NCI-H82 (cell line): ENCODE results near the gene DTD1.

Experiments
- DNase-seq: peaks from one replicate; lab custom pipeline; 2025; lab: John Stamatoyannopoulos, UW

The DTD1 gene, protein sequence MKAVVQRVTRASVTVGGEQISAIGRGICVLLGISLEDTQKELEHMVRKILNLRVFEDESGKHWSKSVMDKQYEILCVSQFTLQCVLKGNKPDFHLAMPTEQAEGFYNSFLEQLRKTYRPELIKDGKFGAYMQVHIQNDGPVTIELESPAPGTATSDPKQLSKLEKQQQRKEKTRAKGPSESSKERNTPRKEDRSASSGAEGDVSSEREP

DNA sequence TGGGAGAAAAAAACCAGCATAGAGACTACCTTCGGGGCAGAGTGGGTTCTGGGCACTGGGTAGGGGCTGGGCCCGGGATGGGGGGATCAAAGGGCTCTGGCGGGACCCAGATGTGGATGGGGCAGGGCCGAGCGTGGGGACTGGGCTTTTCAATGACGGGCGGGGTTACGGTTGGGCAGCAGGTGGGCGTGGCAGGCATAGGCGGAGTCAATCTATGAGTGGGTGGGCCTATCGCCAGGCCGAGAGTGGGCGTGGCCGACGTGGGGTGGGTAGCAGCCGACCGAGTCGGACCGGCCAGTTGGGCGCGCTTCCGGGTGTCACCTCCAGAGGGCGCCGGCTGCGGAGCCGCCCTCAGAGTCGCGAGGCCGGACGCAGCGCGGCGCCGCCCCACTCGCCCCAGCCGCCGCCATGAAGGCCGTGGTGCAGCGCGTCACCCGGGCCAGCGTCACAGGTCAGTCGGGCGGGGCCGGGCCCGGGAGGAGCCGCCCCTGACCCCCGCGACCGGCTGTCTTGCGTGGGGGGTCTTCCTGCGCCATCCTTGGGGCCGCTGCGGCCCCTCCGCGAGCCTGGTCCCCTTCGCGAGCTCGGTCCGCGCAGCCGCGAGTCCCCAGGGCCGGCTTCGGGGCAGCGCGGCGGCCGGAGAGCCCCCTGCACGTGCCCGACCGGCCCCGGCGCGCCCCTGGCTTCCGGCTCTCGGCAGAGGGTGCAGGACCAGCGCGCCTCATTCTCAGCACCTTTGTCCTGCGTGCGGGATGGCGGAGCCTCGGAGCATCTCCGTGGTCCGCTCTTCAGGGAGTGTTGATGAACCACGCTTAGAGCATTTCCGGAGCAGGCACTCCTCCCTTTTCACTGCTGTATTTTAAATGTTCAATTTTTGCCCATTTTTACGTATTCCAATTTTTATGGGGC is at the start of gene DTD1:
DTD1 (plus strand) TSS at position 390 of the 909 bp plus-strand sequence; CDS start at position 409, 19 bp downstream.
- peak; percentile 96 for DNase-seq

DNA sequence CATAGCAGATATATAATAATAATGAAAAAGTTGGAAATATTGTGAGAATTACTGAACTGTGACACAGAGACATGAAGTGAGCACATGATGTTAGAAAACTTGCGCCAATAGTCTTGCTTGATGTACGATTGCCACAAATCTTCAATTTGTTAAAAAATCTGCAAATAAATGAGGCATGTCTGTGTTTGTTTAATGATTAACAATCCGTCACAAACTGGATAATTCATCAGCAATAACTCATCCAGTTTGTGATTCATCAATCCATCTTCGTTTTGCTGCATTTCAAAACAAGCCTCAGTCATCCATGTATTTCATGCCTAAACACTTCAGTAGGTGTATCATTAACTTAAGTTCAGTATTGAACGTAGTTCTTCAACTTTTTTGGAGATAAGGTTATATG is 46.1 kb upstream of the DTD1 start:
- no peak for DNase-seq

DNA sequence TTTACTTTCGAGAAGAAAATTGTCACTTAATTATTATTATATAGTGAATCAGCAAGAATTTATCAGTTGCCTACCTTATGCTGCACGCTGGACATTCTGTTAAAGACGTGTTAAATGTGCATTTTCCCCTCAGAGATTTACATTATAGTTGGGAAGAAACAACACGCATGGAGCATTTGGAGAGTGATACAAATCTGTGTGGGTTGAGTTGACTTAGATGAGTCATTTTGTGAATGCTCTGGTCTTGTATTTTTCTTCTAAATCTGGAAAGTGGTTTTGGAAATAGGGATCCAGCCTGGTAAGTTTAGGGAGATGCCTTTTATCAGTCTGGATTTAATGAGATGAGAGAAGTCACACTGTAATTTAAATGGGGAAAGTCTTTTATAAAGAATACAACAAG is 44.6 kb upstream of the DTD1 start:
- DNase-seq: no peak

DNA sequence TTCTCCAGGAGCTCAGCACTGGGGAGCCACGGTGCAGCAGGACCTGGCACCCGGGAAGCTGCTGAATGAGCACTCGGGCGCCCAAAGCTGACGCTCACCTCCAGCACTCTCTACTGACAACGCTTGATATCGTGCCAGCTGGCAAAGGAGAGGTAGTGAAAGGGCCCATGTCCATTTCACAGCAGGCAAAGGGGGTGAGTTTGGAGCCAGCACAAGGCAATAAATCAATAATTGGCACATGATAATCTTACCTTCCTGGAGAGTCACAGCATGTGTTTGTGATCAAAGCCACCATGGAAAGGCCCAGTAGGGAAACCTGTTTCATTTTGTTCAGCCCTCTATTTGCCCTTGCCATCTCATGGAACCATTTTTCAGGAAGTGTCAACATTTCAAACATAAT is 43.9 kb upstream of the DTD1 start:
- no peak for DNase-seq

DNA sequence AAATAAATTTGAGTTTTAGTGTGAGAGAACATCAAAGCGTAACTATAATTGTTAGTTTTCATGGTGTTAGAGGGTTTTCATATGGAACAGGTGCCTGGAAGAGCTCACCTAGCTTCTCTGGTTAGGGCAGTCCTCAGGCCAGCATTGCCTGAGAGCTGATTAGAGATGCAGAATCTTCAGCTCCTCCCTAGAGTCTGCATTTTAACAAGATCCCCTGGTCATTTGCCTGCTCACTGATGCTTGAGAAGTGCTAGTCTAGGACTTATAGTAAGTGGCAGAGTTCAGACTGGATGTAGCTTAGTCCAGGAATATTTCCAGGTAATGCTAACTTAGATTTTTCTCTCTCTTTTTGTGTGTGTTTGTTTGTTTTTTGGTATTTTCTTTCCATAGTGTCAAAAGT is 42.3 kb upstream of the DTD1 start:
- no peak for DNase-seq

DNA sequence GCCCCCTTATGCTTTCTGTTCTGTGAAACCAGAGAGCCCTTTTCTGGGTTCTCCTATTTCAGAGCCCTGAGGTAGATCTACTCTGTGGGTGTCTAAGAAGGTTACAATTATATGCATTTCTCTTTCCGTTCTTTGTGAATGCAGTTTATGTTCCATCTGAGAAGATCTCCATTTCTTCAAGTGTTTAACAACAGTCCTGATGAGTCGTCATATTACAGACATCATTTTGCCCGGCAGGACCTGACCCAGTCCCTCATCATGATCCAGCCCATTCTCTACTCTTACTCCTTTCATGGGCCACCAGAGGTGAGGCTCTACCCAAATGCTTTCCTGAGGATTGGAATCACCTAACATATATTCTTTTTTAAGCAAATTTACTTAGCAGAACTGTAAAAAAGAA is 39.4 kb upstream of the DTD1 start:
- no peak for DNase-seq

DNA sequence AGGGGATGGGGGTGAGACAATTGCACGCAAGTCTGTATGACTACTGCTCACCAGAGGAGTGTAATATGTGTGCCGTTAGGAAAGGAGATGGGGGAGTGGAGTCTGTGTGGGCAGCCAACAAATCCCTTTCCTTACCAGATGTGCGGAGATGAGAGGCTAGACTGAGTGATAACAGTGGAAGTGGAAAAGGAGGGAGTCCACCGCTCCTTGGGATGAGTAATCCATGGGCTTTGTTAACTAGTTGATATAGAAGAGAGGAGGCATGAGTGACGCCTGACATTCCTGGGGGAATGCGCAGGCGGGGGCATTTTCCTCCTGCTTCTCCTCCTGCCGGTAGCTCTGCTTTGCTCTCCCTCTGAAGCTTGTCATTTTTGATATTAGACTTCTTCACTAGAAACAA is 34.1 kb upstream of the DTD1 start:
- no peak for DNase-seq

DNA sequence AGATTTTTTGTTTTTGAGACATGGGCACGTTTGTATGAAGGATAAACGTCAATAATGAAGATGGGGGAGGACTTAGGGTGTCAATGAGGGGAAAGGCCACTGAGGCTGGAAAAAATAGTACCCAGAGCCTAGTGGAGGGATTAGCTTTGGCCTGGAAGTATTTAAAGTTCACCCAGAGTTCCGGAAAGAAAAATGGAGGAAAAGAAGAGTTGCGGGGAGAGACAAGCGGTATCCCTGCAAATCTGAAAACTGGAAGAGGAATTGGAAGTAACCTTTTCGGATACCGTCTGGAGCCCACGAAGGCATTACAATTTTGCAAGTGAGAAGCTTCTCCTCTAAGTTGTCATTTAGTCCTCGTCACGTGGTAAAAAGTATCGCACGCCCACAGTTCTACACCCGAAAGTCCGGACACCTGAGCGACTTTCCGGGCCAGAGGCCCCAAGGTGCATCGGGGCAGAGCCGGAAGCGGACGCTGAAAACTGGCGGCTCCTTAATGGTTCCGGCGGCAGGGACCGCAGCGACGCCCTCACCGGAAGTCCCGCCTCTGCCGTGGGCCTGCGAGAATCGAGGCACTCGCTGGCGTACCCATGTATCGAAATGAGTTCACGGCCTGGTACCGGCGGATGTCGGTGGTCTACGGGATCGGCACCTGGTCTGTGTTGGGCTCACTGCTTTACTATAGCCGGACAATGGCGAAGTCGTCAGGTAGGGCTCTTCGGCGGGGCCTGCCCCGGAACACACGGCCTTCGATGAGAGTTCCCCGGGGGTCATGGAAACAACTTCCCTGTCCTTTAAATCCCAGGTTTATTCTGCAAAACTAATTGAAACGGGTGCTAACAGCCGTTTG is 20.7 kb upstream of the DTD1 start, which contains the start of gene SMIM26:
SMIM26 (plus strand) TSS at position 541 of the 847 bp plus-strand sequence; CDS start at position 588, 47 bp downstream.
- DNase-seq: peak; percentile 97

DNA sequence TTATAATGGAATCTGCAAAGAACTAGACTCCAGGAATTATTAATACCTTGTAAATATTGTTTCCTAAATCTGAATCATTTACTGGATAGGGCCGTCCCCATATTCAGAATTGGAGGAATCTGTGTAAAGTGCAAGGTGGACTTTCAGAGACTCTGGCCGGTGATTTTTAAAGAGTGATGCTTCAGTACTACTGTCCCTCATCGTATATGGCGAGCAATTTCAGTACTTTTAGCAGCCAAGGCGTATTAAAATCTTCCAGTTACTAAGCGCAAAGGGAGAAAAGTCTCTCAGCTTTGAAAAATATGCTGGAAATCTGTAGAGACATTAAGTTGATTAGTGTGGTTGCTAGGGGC is 20.1 kb upstream of the DTD1 start:
- DNase-seq: peak; percentile 47

DNA sequence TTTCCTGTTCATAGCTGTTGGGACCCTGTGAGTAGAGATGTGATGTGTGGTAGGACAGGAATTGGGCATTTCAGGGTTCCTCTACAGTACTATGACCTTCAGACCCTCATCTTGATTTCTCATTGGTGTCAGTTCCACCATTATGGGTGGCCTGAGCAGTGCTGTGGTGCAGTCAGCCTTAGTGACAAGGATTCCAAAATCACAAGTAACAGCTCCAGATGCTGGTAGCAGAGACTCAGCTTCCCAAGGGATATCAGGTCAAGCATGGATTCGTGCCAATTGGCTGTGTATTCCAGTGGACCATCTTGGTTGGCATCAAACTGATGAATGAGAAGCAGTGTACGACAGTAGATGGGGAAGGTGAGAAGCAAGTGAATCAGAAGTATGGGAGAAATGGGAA is 16.8 kb upstream of the DTD1 start:
- no peak for DNase-seq

DNA sequence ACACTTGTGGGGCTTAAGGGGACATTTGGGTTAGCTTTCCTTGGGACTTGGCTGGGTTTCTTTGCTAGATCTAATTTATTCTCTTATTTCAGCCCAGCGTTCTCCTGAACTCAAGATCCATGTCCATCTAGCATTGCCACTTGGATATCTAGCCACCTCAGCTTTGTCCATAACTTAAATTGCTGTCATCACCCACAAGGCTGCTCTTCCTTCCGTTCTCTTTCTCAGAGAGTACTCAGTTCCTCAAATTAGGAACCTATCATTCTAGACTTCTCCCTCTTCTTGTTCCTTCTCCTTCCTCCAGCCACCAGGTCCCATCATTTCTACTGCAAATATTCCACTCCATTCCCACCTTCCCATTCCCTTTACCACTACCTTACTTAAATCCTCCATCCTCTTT is 16.3 kb upstream of the DTD1 start:
- DNase-seq: no peak

DNA sequence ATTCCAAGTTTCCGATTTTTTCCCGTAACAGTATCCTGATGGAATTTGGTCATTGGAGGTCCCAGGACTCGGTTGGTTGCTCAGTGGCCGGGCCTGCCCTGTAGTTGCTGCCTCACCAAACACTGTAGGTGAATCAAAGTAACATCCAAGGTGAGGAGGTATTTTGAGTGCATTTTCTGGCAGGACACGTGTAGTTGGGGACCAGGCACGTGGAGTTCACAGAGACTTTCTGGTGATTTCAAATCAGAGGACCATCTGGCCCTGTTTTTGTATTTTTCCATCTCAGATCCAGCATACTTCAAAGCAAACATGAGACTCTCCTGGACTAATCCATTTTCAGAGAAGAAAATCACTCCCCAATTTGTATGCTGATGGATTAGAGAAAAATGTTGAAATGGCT is 9.9 kb upstream of the DTD1 start:
- DNase-seq: no peak

DNA sequence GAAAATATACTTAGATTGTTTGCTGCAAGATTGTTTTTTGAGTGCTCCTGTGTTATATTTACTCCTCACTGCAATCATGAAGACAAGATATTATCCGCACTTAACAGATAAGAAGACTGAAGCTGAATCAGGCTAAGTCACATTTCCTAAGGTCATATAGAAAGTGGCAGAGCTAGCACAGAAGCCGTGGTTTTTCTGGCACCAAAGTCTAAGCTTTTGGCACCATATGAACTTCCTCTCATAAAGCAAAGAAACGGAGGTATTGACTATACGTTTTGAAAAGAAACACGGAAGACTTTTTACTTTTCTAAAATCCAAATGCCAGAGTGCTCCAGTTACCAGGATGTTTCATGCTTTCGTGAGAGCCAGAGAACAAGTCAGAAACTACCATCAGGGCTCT is 9.3 kb upstream of the DTD1 start:
- no peak for DNase-seq

DNA sequence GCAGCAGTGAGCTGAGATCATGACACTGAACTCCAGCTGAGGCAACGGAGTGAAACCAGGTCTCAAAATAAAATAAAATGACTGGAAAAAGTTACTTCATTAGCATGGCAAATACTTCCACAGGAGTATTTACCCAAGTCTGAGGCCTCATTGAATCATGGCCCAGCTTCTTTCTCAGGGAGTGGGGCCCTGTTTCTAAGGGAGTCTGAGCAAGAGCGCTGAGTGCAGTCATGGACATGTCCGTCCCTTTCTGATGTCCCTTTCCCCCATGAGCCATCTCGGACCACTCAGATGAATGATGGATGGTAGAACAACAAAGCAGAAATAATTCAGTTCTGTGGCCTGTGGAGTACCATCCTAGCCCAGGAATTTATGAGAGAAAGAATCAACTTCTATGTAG is 7.8 kb upstream of the DTD1 start:
- no peak for DNase-seq

DNA sequence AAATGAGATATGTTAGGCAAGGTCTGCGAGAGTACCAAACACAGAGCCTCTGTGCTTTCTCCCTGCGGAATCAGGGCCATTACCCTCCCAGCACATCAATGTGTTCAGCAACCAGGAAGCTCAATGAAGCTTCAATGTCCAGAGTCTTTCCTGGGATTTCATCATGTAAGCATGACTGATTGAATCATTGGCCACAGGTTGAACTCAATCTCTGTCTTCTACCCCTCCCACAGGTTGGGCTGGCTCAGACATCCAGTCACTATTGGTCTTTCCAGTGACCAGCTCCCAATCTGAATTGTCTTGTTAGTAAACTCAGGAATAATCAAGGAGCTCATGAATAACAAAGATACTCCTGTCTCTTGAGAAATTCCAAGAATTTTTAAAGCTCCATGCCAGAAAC is 2.7 kb upstream of the DTD1 start:
- no peak for DNase-seq

DNA sequence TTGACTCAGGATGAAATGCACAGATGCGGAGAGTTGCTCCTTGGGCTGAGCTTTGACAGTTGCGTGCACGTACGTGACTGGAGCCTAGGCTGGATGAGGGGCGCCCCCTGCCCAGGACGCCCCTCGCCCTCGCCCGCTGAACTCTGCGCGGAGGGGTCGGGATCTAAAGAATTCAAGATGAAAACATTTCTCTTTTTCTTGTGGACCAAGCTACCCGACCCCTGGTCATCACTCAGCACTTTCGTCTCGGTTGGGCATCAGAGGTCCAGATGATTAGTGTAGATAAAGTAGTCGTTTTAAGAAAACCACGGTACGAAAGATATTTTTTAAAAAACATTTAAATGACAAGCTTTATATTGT is 700 bp downstream of the DTD1 start:
- peak; percentile 64 for DNase-seq

DNA sequence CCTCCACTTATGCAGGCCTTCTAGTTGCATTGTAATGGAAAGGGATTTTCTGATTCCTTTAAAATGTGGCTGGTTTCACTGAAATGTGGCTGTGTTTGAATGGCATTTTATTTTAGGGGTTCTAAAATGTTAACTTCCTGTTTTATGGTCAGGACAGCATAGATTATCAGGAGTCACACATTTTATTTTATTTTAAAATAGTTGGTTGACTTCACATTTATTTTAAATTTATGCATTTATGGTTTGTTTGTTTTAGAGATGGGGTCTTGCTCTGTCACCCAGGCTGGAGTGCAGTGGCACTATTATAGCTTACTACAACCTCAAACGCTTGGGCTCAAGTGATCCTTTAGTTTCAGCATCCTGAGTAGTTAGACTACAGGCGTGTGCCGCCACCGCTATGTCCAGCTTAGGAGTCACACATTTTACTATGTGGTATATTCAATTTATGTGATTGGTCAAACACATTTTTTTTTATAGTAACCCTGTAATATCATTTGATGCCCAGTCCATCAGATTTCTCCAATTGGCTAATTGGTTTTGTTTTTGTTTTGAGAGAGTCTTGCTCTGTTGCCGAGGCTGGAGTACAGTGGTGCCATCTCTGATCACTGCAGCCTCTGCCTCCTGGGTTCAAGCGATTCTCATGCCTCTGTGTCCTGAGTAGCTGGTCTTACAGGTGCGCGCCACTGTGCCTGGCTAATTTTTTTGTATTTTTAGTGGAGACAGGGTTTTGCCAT is 2.3 kb downstream of the DTD1 start:
- peak; percentile 13 for DNase-seq

DNA sequence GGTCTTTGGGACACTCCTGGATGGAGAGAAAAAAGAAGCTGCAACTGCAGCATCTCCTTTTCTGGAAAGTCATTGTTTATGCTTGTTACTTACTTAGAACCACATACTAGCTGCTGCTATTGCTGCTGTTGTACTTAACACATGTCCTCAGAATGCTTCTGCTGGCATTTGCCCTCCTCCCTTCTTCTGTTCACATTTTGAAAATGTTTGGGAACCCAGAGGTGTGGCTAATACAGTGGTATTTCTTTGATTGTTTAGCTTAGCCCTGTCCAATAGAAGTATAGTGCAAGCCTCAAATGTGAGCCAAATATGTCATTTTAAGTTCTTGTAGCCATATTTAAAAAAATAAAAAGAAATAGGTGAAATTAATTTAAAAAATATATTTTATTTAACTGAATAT is 8.4 kb downstream of the DTD1 start:
- DNase-seq: no peak

DNA sequence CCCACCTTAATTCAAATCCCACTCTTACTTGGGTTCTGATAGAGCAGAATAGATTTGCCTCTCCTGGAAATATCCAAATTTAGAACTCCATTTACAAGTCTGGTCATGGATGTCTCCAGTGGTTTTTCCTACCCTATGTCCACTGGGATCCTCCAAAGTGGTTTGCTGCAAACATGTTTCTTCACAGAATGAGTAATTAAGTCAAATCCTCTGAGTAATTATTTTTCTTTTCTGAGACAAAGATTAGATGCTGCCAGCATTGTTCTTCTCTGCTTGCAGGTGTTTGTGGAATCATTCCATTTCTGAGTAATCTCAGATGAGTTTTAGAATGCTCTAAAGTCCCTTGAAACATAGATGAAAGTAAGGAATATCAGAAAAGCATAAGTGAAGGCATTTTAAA is 21.9 kb downstream of the DTD1 start:
- no peak for DNase-seq

DNA sequence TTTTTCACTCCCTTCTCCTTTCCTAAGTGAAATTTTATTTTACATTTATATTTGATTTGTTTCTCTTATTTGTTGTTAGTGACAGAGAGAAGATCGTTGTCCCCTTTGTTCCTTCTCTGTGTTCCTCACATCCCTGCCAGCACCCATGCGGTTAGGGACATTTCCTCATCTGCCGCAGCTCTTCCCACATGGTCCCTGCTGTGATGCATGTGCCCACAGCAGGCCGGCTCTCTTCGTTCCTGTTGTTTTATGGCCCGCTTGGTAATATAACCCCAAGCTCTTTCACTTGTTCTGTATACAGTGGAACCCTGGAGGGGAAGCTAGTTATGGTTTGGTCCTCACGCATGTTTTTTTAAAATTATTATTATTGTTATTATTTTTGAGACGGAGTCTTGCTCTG is 23.6 kb downstream of the DTD1 start:
- no peak for DNase-seq

DNA sequence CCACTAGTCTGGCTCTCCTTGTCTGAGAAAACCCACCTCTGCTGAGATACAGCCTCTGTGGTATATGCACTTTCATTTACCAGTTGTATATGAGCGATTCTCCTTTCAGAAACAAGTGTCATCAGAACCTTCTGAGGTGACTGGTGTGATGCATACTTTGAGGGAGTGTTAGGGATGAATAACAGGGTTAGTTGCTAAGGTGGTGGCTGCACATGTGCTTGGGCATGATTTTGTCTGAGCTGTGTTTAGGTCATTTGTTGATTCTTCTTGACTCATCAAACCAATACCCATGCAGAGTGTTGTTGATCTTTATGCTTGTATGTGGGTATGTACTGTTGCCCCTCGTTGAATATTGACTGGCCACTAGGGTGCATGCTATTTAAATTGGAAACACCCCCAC is 25.7 kb downstream of the DTD1 start:
- DNase-seq: no peak

DNA sequence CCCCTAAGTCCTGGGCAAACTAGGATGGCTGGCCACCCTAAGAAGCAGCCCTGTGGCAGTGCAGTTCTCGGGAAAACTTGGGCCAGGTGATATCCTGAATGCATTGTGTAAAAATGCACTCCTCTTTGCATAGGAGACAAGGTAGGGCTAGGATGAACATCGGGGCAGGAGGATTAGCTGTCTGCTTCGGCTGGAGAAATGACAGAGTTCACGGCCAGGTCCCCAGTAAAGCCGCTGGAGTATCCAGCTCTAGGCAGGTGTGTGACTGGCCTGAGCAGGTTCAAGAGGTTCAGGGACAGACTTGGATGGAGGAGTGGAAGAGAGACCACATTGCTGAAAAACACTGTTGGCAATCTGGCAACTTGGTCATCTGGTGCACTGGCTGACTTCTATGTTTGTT is 26.4 kb downstream of the DTD1 start:
- no peak for DNase-seq
